MV-4-11 (cell line): Measurements from ENCODE around the gene CFDP1.

Source experiments
- DNase-seq: peaks from one replicate; lab custom pipeline; 2025; lab: John Stamatoyannopoulos, UW

Gene CFDP1

GRCh38 chr16:75265911-75266701 lies 167.2 kb downstream of the CFDP1 start:
- no peak for DNase-seq

- DNase-seq: no peak
Measured at GRCh38 chr16:75264999-75265910, 168.0 kb downstream of the CFDP1 start.

- no peak for DNase-seq
Measured at GRCh38 chr16:75264457-75264998, 168.8 kb downstream of the CFDP1 start.

DNA sequence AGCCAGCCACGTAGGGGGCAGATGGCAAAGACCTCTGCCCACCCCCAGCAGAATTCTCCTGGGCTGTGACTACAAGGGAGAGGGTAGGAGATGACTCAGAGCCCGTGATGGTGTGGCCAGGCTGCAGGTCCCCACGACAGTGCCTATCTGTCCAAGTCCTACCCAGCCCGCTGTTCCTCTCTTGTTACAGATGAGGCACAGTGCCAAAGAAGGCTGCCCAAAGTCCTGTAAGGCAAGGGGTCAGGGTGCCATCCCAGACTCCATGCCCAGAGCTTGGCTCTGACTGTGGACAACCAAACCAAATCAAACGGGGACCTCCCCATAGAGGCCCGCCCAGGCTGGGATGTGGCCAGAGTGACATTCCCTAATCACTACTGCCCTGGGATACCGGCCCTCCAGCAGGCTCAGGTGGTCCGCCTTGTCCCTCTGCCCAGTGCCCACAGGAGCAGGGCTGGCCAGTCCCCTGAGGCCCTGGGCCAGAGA lies 169.3 kb downstream of the CFDP1 start:
- DNase-seq: no peak

GRCh38 chr16:75263291-75263962 lies 169.9 kb downstream of the CFDP1 start:
- DNase-seq: no peak

GRCh38 chr16:75262800-75263127 lies 170.5 kb downstream of the CFDP1 start:
- no peak for DNase-seq

- DNase-seq: no peak
Measured at GRCh38 chr16:75262104-75262799, 171.1 kb downstream of the CFDP1 start.

DNA sequence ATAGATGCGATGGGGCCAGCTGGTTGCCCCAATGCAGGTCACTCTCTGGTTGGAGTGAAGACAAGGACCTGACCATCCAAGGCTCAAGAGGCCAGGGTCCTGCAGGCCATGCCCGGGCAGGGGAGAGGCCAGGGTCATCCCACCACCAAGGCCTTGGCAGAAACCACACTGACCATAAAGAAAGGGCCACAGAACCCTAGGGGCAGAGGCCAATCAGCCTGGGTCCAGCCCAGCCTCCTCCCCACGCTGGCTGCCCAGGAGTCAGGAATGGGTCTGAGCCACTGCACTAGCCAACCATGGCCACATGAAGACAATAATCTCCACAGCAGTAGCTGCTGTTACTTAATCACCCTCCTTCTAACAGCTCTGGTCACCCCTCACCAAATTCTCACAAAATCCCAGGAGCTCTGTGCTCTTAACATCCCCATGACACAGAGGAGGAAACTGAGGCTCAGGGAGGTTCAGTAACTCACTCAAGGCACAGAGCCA lies 171.7 kb downstream of the CFDP1 start:
- DNase-seq: no peak

DNA sequence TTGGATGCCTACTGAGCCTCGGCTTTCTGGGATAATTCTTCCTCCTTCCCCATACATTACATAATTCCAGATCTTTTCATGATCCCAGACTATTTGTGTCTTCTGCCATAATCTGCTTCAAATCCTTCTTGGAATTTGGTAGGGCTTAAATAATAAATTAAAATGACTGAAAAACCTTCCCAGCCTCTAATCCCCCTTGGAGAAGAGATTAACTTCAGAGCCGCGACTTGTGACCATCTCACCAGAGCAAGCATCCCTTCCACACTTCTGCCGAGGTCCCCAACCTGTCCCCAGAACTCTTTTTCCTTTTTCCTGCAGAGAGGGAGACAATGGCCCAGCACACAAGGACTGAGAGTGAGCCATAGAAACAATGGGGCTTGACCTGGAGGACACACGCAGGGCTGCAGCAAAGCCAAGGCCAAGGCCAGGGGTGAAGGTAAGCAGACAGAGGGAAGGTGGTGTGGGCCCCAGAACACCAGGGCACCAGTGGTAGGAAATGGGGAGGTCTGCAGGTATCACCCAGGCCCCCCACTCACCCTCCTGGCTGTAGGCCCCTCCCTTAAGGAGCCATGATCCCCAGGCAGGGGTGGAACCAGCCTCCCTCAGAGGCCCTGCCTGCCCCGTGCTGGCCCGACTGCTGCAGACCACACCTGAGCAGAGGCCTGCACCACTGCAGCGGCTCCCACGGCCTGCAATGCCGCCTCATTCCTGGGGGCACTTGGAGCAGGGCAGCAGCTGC lies 172.3 kb downstream of the CFDP1 start:
- DNase-seq: no peak

GRCh38 chr16:75258807-75259141 lies 174.5 kb downstream of the CFDP1 start:
- DNase-seq: no peak

DNA sequence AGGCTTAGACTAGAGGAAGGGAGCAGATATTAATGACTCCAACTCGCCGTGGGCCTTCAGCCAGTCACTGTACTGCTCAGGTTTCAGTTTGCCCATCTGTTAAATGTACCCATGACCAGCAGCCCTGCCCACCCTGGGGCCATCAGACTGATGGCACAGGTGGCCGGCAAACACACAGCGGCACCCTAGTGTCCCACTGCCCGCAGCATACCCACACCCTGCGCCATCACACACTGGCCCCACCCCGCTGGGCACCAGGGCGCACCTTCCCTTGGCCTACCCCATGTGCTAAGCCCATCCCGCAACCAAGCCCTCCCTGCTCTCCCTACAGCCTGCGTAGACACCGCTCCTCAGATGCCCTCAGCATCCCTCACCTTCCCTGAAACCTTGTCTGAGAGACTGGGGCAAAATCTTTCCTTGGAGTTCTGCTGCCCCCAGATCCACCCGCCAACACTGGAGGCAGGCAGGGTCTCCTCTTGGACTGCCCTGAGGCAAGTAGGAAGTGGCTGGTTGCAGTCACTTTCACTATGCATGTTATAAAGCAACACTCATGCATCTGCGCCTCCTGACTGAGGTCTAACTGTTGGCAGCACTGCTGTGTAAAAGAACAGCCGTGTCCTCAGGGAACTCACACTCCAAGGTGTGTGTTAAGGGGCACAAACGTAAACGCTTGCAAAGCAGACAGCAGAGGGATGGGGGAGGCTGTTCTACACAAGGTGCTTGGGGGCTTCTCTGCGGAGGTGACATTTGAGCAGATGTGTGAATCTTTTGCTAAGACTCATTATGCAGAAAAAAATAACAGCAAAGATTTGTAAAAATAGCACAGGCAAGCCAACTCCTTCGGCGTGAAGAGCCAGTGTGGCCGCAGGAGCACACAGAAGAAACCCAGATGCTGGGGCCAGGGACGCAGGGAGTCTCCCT lies 175.2 kb downstream of the CFDP1 start:
- DNase-seq: peak; percentile 46

- DNase-seq: no peak
Measured at GRCh38 chr16:75256696-75257343, 176.5 kb downstream of the CFDP1 start.

DNA sequence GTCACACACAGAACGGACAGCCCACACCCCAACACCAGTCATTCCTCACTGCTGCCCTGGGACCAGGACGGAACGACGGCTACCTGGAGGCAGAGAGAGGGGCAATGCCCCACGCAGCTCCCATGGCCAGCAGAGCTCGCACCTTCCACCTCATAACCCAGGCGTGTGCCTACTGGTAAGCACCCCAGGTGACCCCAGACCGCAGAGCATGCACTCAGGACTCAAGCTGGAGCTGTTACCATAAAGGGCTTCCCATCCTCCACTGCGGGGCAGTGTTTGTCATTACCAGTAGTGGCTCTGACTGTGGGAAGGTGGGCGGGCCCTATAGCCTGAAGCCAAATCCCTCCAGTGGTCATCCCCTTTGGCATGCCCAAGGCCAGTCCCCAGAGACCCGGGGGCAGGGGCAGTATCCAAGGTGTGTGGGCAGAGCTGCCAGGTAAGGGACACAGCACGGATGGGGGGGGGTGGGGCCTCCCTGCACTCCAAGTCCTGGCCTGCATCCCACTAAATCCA lies 177.2 kb downstream of the CFDP1 start:
- DNase-seq: no peak

DNA sequence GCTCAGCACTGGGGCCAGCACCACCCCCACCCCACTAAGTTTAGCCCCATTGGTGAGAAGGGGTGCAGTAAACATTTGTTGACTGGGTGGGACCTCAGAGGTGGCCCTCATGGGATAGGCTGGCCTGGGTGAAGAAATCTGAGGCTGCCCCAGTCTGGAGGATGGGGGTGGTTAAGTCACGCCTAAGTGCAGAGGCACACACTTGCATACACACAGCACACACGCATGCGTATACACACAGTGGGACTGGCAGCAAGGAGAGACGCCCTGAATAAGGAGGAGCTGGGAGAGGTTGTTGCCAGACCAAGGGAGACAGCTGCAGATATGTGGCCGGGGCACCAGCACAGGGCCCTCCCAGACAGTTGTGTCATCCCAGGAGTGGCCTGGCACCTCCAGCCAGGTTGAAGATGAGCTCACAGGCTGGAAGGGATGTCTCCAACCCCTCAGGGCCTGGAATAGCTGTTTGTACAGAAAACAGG lies 178.9 kb downstream of the CFDP1 start:
- no peak for DNase-seq

- DNase-seq: no peak
Measured at GRCh38 chr16:75252946-75253911, 180.1 kb downstream of the CFDP1 start.

DNA sequence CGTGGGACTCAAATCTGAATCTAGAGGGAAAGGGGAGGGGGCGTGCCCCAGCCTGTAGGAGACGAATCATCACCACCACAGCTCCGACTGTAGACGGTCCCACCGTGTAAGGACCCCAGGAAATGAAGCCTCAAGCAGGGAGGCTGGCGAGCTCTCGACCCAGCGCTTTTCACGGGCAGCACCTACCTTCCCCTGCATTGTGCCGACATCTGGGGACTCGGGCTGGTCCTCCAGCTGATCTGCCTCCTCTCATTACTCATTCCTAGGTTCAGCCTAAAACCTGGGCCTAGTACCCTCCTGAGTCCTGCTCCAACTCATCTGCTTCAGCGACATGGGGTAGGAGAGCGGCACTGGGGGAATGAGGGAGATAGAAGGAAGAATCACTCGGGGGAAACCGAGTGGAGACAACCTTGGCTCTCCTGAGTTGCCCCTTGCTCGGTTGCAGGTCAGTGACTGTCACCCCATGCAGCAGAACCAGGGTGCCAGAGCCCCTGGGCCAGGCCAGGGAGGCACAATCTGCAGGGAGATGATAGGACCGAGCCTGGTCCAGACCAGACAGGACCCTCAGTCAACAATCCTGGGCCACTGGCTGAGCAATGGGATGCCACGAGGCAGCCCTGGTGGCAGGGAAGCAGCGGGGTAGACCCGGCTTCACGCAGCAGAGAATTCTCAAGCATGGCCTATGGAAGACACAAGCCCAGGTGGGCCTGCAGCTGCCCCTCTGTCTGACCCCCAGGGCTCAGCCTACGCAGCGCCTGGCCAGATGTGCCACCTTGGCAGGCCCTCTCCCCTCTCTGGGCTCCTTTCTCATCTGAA lies 181.0 kb downstream of the CFDP1 start:
- no peak for DNase-seq
